ENCODE measurements around the gene IER3IP1. TPM values are rescaled to one million over a fixed set of nuclear protein-coding genes. Genes with fewer than 3 reads are reported as not detected.
"Not testable (repeated sequence)": the region's sequence is repeated elsewhere in the genome, so short reads cannot be mapped to it uniquely, and the experiment has no call there.

Gene IER3IP1, protein sequence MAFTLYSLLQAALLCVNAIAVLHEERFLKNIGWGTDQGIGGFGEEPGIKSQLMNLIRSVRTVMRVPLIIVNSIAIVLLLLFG
- total RNA-seq: 20.3 and 27.5 TPM in 2 replicates

GRCh38 chr18:47175898-47176575 lies at the start of gene IER3IP1:
IER3IP1 (minus strand) TSS chr18:47176364; CDS start chr18:47176277, 87 bp downstream.
- TF ChIP-seq, protein P1, sequence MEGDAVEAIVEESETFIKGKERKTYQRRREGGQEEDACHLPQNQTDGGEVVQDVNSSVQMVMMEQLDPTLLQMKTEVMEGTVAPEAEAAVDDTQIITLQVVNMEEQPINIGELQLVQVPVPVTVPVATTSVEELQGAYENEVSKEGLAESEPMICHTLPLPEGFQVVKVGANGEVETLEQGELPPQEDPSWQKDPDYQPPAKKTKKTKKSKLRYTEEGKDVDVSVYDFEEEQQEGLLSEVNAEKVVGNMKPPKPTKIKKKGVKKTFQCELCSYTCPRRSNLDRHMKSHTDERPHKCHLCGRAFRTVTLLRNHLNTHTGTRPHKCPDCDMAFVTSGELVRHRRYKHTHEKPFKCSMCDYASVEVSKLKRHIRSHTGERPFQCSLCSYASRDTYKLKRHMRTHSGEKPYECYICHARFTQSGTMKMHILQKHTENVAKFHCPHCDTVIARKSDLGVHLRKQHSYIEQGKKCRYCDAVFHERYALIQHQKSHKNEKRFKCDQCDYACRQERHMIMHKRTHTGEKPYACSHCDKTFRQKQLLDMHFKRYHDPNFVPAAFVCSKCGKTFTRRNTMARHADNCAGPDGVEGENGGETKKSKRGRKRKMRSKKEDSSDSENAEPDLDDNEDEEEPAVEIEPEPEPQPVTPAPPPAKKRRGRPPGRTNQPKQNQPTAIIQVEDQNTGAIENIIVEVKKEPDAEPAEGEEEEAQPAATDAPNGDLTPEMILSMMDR (conservative IDR thresholded peaks at IDR 0.05; ENCODE audit: low read depth, low read length): no peak
- peak within 1 kb of the TSS; percentile 98 for H3K4me3 ChIP-seq (ENCODE audit: low read depth, low read length)
- no peak for DNase-seq (ENCODE audit: low read depth)

DNA sequence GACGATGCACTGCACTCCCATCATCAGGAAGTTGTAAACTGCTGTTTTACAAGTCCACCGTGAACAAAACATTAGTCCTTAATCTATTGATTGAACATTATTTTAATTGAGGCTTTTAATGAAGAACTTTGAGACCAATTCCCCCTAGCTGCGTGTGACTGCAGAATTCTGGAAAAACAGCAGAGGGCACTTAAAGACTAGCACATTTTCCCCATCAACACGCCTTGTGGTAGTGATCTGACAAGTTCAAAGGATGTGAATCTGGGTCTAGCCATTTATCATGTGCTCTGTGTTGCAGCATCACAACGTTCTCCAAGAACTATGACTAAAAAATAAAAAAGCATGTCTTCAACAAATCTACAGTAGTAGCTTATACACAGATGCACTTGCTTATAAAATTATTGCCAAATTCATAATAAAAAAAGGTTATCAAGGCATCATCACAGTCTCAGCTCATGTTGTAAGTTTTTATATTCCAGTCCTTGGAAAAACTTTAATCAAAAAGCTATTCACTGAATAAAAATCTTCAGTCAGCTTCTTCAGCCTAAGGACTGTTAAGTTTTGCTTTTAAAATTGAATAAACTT lies 39.5 kb upstream of the IER3IP1 start:
- peak; percentile 29 for DNase-seq (ENCODE audit: low read depth)
- no peak overlapping the region for H3K4me3 ChIP-seq (ENCODE audit: low read depth, low read length)
- TF ChIP-seq, protein P1 (conservative IDR thresholded peaks at IDR 0.05; ENCODE audit: low read depth, low read length): peak; percentile 83

DNA sequence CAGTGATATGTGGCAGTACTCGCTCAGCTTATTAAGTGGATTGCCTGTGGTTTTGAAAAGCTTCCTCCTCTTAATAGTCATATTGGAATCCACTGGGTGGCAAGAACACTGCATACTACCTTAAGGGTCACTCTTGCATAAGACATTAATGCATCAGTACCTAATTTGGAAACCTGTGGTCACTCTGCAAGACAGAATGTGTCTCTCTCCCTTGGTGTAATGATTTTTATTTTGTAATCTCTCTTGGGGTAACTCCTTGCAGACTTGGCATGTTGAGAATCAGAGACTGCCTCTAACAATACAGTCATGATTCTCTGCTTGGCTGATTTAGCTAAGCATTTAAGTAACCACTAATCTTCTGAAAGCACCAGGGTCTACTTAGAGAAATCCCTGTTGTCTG lies 33.0 kb upstream of the IER3IP1 start:
- TF ChIP-seq, protein P1 (conservative IDR thresholded peaks at IDR 0.05; ENCODE audit: low read depth, low read length): no peak
- DNase-seq (ENCODE audit: low read depth): no peak

DNA sequence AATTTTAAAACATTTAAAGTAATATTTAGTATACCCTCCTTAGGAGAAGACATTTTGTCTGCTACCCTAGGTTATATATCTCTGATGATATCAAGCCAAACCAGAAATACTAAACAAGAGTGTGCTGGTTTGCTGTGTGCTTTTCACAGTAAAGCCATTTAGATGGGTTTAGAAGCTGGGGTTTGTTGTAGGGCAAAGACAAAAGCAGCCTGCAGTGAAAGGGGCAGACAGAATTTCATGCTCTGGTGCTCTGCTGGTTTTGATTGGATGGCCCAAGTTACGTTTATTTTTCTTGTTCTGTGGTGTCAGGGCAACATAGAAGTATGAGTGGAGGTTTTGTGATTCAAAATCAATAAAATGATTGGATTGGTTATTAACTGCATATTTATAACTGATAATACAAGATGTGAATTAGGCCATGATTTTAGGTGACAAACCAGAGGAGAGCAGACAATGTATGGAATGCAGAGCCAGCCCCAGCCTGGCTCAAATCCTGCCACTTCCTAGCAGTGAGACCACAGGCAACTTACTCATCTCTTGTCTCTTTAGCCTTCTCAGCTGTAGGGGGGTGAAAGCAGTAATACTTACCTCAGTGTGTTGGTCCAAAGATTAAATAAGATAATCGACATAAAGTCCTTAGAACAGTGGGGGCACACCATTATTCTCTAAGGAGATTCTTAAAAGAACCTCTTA lies 30.9 kb upstream of the IER3IP1 start:
- H3K4me3 ChIP-seq (ENCODE audit: low read depth, low read length): no peak overlapping the region
- TF ChIP-seq, protein P1 (conservative IDR thresholded peaks at IDR 0.05; ENCODE audit: low read depth, low read length): no peak
- DNase-seq (ENCODE audit: low read depth): no peak

More for the DNA sequence above, 33.0 kb upstream of the IER3IP1 start:
- no peak overlapping the region for H3K4me3 ChIP-seq (ENCODE audit: low read depth, low read length)

- DNase-seq (ENCODE audit: low read depth): no peak
- TF ChIP-seq, protein P1 (conservative IDR thresholded peaks at IDR 0.05; ENCODE audit: low read depth, low read length): peak; percentile 96
These were observed 28.9 kb upstream of the IER3IP1 start for GRCh38 chr18:47204908-47205522.

GRCh38 chr18:47203626-47204464 lies 27.7 kb upstream of the IER3IP1 start:
- DNase-seq (ENCODE audit: low read depth): no peak
- TF ChIP-seq, protein P1 (conservative IDR thresholded peaks at IDR 0.05; ENCODE audit: low read depth, low read length): no peak
- H3K4me3 ChIP-seq (ENCODE audit: low read depth, low read length): no peak overlapping the region

More at GRCh38 chr18:47204908-47205522, 28.9 kb upstream of the IER3IP1 start:
- no peak overlapping the region for H3K4me3 ChIP-seq (ENCODE audit: low read depth, low read length)

GRCh38 chr18:47195961-47196360 lies 19.8 kb upstream of the IER3IP1 start:
- H3K4me3 ChIP-seq (ENCODE audit: low read depth, low read length): not testable (repeated sequence)

More at GRCh38 chr18:47195961-47196360, 19.8 kb upstream of the IER3IP1 start:
- not testable (repeated sequence) for DNase-seq (ENCODE audit: low read depth)

Data from epithelial cell of proximal tubule (primary cell).